ENCODE data around the gene CUL1. TPM values are rescaled to one million over a fixed set of nuclear protein-coding genes. Genes with fewer than 3 reads are reported as not detected.

Gene CUL1
- total RNA-seq, 2 experiments from 2014 or later, result 60.6 to 61.2 TPM

GRCh38 chr7:148662646-148663045 lies 36.1 kb upstream of the CUL1 start:
- Mint-ChIP-seq H3K36me3 (ENCODE audit: low read depth) (no peaks in the 10 kb centered on the region), H3K9me3 (no peaks in the 10 kb centered on the region), H3K4me3 (no peak overlapping the region), H3K27ac (no peak overlapping the region), H3K4me1 (ENCODE audit: low read depth) (peaks cover 2% of the 10 kb centered on the region), H3K27me3 (no peaks in the 10 kb centered on the region)
- POLR2A ChIA-PET, result no interaction called here
- intact Hi-C loops (cut with micrococcal nuclease), result no loop called here
- no peak for TF ChIP-seq CTCF (IDR thresholded peaks at IDR 0.05)
- CTCF ChIA-PET, result no interaction called here
- DNase-seq (no peak), ATAC-seq (no peak)

- Mint-ChIP-seq H3K27ac (no peak overlapping the region), H3K4me1 (ENCODE audit: low read depth) (peaks cover 2% of the 10 kb centered on the region), H3K4me3 (no peak overlapping the region), H3K36me3 (ENCODE audit: low read depth) (no peaks in the 10 kb centered on the region), H3K9me3 (no peaks in the 10 kb centered on the region), H3K27me3 (no peaks in the 10 kb centered on the region)
- no peak for DNase-seq
- no peak for ATAC-seq
- intact Hi-C loops (cut with micrococcal nuclease), result no loop called here
- CTCF ChIA-PET, result interaction anchor here (0.7 kb wide), 1 partner anchor 128 kb away, joined by 4 read pairs; no protein-coding TSS in a partner anchor
- TF ChIP-seq CTCF (IDR thresholded peaks at IDR 0.05), result no peak
- POLR2A ChIA-PET, result no interaction called here
Measured at GRCh38 chr7:148664324-148664723, 34.4 kb upstream of the CUL1 start.

GRCh38 chr7:148665221-148665620 lies 33.5 kb upstream of the CUL1 start:
- intact Hi-C loops (cut with micrococcal nuclease), result no loop called here
- Mint-ChIP-seq H3K9me3 (no peaks in the 10 kb centered on the region), H3K27me3 (no peaks in the 10 kb centered on the region), H3K27ac (no peak overlapping the region), H3K4me1 (ENCODE audit: low read depth) (peaks cover 6% of the 10 kb centered on the region), H3K36me3 (ENCODE audit: low read depth) (no peaks in the 10 kb centered on the region), H3K4me3 (no peak overlapping the region)
- no peak for TF ChIP-seq CTCF (IDR thresholded peaks at IDR 0.05)
- ChIA-PET POLR2A (no interaction called here), CTCF (no interaction called here)
- ATAC-seq (no peak), DNase-seq (no peak)

- Mint-ChIP-seq H3K9me3 (peaks cover 2% of the 10 kb centered on the region), H3K27me3 (no peaks in the 10 kb centered on the region), H3K27ac (peak overlapping the region; percentile 3), H3K36me3 (ENCODE audit: low read depth) (no peaks in the 10 kb centered on the region), H3K4me3 (no peak overlapping the region), H3K4me1 (ENCODE audit: low read depth) (peaks cover 14% of the 10 kb centered on the region)
- CTCF ChIA-PET, result interaction anchor here (1.5 kb wide), 1 partner anchor 17 kb away, joined by 5 read pairs; no protein-coding TSS in a partner anchor
- DNase-seq (no peak), ATAC-seq (peak; percentile 42)
- intact Hi-C loops (cut with micrococcal nuclease), result no loop called here
- POLR2A ChIA-PET, result no interaction called here
- no peak for TF ChIP-seq CTCF (IDR thresholded peaks at IDR 0.05)
Measured at GRCh38 chr7:148669927-148670326, 28.8 kb upstream of the CUL1 start.

- H3K4me3 Mint-ChIP-seq, result no peak overlapping the region
- intact Hi-C loops (cut with micrococcal nuclease), result no loop called here
- ATAC-seq, result no peak
Measured at GRCh38 chr7:148670374-148670773, 28.3 kb upstream of the CUL1 start.

More at GRCh38 chr7:148670374-148670773, 28.3 kb upstream of the CUL1 start:
- H3K27me3 Mint-ChIP-seq, result no peaks in the 10 kb centered on the region
- peak overlapping the region; percentile 3 for H3K27ac Mint-ChIP-seq
- ChIA-PET CTCF (interaction anchor here (1.3 kb wide), 1 partner anchor 296 kb away, joined by 3 read pairs; no protein-coding TSS in a partner anchor), POLR2A (no interaction called here)
- H3K36me3 Mint-ChIP-seq (ENCODE audit: low read depth), result no peaks in the 10 kb centered on the region
- no peak for DNase-seq
- TF ChIP-seq CTCF (IDR thresholded peaks at IDR 0.05), result no peak
- peaks cover 2% of the 10 kb centered on the region for H3K9me3 Mint-ChIP-seq
- H3K4me1 Mint-ChIP-seq (ENCODE audit: low read depth), result peaks cover 14% of the 10 kb centered on the region
